Hair follicle dermal papilla cell (primary cell): ENCODE data around the gene CRYZL1. TPM values are rescaled to one million over a fixed set of nuclear protein-coding genes. Genes with fewer than 3 reads are reported as not detected.

Experiments
- total RNA-seq: library from RNA; depleted of rRNA; stranded (reverse); fragments of >200 nt; gene quantifications from 2 replicates; pipeline ENCODE4 v1.2.3, GENCODE V29; 2012

The CRYZL1 gene
- 16.4 and 19.1 TPM in 2 replicates for total RNA-seq

GRCh38 chr21:33641352-33642026, at the start of gene CRYZL1:
Gene CRYZL1, minus strand, starts transcription at chr21:33641741. Its CDS starts 10,190 bp downstream, at chr21:33631551.

GRCh38 chr21:33642027-33642895, 720 bp upstream of the CRYZL1 start, which contains the start of gene ITSN1:
Gene ITSN1, plus strand, starts transcription at chr21:33642501. Its CDS starts 76,328 bp downstream, at chr21:33718829.

DNA sequence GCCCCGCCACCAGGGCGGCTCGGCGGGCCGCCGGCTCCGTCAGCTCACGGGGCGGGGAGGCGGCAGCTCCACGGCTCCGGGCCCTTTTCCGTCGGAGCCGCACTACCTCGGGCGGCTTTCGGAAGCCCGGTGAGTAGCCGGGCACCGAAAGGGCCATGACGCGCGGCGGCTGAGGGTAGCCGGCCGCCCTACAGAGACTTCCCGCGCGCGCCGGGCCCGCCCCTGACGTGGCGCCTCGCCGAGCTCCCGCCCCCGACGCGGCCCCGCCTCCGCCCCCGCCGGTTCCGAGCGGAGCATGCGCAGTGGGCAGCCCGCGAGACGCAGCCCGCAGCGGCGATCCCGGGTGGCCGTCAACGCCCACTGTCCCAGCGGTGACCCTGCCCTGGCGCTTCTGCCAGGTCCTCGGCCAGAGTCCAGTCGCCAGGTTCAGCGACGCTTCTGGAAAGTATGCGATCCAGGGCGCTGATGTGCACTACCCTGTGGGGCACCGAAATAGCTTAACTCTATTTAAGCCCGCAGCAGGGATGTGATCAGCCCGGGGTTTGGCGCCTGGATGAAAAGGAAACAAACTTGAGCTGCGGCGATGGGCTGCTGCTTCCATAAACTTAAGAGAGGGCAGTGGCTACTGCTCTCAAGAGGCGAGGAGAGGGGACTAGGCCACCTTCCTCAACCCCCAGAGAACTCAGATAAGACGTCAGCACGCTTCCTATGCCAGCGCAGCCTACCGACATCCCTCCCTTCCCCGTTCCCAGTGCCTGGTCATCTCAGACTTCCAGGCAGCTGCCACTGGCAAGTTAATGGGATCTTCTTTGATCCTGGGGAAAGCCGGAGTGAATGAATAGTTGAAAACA, 52.8 kb downstream of the CRYZL1 start, which contains the start of gene DONSON:
DONSON (minus strand) TSS at position 200 of the 851 bp plus-strand sequence; CDS start at position 157, 43 bp downstream.

DNA sequence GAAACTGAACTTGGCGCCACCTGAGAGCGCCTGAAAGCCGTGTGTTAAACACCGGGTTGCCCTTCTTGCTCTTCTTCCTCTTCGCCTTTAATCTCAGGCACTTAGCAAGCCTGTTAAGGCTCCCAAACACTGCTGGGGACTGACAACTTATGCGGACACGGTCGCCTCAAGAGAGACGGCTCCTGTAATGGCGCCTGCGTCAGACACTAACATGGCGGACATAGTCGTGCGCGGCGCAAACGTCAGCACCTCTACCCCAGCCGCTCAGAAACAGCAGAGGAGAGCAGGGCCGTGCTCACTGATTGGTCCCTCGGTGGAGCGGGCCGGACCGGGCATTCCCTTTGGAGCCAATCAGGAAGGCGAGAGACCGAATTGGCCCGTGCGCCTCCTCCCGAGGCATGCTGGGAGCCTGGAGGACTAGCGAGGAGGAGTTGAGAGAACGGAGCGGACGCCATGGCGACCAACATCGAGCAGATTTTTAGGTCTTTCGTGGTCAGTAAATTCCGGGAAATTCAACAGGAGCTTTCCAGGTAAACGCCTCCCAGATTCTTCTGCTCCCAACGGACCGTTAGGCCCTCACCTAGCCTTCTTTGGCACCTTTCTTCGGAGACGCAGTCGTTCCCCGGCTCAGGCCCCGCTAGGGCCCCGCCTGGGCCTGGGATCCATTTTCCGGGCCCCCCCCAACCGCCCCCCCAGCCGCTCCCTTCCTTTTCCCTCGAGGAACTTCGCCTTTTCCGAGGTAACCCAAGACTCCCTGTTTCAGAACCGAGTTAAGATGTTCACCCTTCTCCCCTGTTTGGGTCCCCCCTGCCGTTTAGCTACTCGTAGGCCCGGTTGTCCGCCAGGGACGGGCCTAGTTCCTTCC, 98.7 kb downstream of the CRYZL1 start, which contains the start of gene SON:
SON (plus strand) TSS at position 399 of the 865 bp plus-strand sequence; CDS start at position 454, 55 bp downstream.

DNA sequence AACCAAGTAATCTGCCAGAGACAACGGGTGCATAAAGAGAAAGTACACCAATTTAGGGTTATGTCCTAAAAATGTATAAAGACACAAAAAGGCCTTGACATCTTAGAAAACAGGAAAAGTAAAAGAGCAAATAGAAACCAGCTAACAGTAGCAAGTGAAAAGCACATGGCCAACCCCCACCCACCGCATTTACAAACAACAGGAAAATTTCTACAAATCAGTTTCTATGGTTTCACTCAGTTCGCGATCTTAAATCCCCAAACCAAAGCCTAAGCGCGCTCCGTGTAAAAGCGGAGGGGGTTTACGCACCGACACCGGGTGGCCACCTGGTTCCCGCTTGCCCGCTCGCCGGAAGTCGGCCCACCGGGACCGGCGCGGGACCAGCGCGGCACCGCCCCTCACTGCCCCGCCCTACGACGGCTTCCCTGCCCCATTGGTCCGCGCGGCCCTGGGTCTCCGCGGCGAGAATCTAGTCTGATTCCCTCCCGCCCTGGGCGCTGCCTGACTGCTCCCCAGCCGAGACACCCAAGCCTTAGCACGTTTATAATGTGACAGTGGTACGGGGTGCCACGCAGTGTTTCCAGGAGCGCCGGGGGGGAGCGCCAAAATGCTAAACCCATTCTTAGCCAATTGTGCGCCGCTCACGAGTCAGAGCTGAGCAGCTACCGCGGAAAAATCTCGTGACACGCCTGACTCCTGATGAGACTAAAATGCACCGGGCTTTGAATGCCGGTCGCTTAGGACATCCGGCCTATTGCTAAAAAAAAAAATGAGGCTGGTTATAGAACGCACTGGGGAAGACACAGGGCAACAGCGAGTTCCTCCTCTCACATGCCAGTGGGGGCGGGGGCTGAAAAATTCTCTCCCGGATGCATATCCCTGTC, 99.5 kb downstream of the CRYZL1 start, which contains the start of gene GART:
GART (minus strand) TSS at position 362 of the 884 bp plus-strand sequence. CDS start 2,802 bp downstream, outside the sequence.

Other genes starting within 250 kb of the CRYZL1 start
- 50.9 and 52.1 TPM in 2 replicates for gene IFNGR2, start 238.3 kb downstream of the CRYZL1 start, total RNA-seq
- 46.3 and 49.7 TPM in 2 replicates for gene TMEM50B, start 161.8 kb downstream of the CRYZL1 start, total RNA-seq
- 1.1 and 1.5 TPM in 2 replicates for gene DNAJC28, start 150.0 kb downstream of the CRYZL1 start, total RNA-seq
- gene GART, start 99.6 kb downstream of the CRYZL1 start, total RNA-seq = 66.9 and 75.9 TPM in 2 replicates
- 133 and 183 TPM in 2 replicates for gene SON, start 98.7 kb downstream of the CRYZL1 start, total RNA-seq
- 8.6 and 12.2 TPM in 2 replicates for gene DONSON, start 53.1 kb downstream of the CRYZL1 start, total RNA-seq
- 61.8 and 65.1 TPM in 2 replicates for gene ITSN1, start 760 bp upstream of the CRYZL1 start, total RNA-seq